Activated T-cell treated with anti-CD3 and anti-CD28 coated beads for 4 hours (primary cell): ENCODE data around the gene FAM111B.
A peak's percentile ranks its signal among the peaks of the same experiment; 100 is the strongest.
"Not testable (repeated sequence)": the region's sequence is repeated elsewhere in the genome, so short reads cannot be mapped to it uniquely, and the experiment has no call there.

Source experiments
- DNase-seq: peaks from one replicate; pipeline ENCODE4 v3.0.0-alpha.2; 2020

The FAM111B gene

DNA sequence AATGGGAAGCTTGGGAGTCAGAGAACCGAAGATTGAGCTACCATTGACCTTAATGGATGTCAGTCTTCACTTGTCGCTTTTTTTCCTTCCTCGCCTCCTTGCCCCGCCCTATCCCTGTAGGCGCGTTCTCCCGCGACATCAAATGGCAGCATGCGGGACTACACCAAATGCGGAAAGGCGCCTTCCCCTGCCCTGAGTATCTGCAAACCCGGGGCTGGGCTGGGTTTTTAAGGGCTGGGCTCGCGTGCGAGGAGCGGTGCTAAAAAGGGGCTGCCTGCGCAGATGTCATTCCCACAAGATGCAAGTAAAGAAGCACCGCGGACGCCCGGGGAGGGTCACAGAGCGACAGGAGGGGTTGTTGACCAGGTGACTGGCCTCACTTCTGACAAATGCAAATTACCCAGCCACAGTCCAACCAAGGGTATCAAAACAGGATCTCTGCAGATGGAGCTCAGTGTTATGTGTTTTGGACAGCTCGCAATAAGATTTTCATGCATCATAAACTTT, 4.7 kb upstream of the FAM111B start:
- peak; percentile 17 for DNase-seq

DNA sequence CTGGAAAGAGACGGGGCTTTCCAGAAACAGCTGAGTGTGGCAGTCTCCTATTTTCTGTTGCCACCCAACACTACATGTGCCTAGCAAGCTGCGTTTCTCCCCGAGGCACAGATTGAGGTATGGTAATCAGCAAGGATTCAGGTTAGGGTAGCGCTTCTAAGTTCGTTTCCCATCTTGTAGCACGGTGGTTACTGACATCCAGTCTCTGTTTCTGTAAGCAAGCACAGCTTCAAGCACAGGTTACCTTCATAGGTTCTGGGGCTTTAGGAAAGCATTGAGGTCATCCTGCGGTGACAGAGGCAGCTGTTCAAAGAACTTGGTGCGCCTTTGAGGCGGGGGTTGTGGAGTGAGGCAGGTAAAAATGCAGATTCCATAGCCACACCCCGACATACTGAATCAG, 684 bp downstream of the FAM111B start:
- not testable (repeated sequence) for DNase-seq

DNA sequence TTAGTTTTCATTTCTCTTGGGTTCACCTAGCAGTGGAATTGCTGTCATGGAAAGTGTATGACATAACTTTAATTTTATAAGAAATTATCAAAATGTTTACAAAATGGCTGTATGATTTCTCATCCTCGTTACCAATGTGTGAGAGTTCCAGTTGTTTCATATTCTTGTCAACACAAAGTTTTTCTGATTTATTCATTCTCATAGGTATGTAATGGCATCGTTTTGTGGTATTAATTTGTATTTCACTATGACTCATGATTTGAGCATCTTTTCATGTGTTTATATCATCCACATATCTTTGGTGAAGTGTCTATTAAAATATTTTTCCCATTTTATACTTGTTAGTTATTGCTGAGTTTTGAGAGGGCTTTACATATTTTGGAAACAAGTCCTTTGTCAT, 5.5 kb downstream of the FAM111B start:
- DNase-seq = no peak

DNA sequence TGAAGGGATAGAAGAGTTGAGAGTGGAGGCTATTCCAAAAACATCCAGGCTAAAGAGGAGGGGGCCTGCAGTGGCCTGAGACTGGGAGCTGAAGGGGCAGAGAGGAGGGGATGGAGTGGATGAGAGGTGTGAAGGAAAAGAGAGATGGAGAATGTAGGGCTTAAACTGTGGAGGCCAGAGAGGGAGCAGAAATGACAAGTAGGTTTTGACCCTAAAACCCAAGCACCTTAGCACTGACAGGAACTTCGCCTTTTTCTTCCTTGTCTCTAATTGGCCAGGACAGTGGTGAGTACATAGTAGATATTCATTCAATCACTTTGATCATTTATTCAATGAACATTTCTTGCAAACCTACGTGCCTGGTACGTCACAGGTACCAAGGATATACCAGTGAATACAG, 7.3 kb downstream of the FAM111B start:
- no peak for DNase-seq

DNA sequence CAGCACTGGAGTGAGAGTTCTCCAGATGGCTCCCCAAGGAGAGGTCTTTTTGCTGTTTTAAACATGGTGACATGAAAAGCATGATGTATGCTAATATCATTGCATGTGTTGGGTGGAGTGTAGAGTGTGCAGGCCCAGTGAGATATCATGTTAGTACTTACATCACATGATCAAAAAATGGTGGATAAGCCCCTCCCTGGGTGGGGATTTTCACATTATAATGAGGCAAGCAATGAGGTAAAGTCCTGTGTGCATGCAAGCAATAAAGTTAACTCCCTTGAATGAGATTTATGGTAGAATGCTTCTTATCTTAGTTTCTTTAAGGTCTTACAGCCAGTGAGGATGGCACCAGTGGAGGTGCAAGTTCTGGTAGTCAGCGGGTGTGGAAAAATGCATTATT, 8.5 kb downstream of the FAM111B start:
- no peak for DNase-seq

DNA sequence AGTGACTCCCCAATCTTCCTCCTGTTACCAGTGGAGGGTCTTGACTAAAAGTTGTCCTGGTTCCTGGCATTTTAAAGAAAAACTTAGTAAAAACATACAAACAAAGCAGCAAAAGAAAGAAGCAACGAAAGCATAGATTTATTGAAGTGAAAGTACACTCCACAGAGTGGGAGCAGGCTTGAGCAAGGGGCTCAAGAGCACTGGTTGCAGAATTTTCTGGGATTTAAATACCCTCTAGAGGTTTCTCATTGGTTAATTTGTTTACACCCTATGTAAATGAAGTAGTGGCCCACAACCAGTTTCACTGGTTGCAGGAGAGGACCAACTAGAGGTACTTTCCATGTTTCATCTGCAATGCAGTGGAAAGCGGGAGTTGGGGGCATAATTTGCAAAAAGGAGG, 10.7 kb downstream of the FAM111B start:
- DNase-seq = no peak

DNA sequence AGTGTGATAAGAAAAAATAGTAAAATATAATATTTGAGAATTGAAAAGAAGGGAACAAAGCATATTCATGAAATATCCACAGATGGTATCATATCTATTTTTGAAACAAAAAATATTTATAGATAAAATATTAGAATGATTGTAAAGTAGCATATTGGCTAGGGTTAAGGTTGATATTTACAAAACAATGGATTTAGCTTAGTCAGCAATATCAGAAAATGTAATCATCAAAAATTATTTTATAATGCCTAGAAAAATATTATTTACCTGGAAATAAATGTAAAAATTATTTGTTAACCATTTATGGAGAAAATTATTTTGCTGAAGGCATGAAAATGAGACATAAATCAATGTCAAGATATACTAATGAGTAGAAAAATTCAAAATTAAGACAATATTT, 12.8 kb downstream of the FAM111B start:
- no peak for DNase-seq

DNA sequence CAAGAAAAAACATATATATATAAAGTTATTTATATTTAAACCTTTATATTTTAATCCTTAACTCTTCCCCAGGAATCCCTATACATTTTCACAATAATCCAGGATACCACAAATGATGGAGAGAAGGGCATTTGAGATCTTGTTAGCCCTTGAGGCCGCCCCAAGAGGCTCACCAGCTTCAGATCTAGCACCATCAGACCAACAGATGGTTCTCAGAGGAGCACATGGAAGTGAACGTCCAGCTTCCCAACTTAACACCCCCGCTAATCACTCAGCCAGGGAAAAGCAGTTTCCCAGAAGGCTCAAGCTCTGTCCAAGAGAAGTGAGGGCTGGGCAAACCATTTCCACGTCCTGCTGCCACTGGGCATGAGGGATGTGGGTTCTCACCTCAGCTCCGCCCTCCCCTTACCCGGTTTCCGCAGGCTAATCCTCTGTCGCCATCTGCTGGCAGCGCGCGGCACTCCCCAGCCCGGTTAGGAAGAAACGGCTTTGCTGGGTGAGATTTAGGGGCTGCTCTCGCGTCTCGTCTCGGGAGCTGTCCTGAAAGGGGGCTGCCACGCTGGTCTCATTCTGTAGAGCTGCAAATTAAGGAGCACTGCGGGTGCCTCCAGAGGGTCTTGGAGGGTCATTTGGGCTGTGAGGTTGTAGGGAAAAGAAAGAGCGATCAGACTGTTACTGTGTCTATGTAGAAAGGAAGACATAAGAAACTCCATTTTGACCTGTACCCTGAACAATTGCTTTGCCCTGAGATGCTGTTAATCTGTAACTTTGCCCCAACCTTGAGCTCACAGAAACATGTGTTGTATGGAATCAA, 28.8 kb downstream of the FAM111B start:
- peak; percentile 86 for DNase-seq

DNA sequence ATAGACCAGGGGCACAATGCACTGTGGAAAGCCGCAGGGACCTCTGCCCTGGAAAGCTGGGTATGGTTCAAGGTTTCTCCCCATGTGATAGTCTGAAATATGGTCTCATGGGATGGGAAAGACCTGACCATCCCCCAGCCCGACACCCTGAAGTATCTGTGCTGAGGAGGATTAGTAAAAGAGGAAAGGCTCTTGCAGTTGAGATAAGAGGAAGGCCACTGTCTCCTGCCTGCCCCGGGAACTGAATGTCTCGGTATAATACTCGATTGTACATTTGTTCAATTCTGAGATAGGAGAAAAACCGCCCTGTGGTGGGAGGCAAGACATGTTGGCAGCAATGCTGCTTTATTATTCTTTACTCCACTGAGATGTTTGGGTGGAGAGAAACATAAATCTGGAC, 29.5 kb downstream of the FAM111B start:
- not testable (repeated sequence) for DNase-seq

DNA sequence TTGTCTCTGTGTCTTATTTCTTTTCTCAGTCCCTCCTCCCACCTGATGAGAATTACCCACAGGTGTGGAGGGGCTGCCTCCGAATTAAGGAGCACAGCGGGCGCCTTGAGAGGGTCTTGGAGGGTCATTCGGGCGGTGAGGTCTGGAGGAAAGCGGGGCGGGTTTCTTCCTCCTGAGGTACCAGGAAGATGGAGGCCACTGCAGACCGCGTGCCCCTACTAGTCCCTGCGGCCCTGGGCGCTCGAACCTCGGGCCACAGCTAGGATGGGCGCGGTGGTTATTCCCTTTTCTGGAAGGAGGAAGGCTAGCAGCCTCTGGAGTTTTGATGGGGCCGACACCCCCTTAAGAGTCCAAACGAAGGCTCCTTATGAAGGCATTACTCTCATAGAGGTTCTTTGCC, 30.2 kb downstream of the FAM111B start:
- no peak for DNase-seq

DNA sequence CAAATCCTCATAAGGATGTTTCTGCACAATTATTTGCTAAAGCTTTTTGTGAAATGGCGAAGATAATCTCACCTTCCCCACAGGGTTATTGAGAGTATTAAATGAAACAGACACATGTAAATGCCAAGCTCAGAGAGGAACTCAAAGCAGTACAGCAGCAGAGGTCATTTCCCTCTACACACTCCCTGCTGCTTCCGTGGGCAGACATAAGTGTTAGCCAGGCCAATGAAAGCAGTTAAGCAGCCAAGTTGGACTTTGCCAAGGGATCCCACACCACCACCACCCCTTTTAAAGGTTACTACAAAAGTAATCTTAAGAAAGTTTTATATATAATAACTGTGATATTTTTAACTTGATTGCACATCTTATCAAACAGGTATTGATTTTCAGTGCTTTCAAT, 31.6 kb downstream of the FAM111B start:
- no peak for DNase-seq

DNA sequence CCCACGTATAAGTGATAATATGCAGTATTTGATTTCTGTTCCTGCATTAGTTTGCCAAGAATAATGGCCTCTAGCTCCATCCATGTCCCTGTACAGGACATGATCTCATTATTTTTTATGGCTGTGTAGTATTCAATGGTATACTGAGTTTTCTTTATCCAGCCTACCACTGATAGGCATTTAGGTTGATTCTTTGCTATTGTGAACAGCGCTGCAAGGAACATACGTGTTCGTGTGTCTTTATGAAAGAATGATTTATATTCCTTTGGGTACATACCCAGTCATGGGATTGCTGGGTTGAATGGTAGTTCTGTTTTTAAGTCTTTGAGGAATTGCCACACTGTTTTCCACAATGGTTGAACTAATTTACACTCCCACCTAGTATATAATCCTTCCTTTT, 34.2 kb downstream of the FAM111B start:
- DNase-seq = no peak

DNA sequence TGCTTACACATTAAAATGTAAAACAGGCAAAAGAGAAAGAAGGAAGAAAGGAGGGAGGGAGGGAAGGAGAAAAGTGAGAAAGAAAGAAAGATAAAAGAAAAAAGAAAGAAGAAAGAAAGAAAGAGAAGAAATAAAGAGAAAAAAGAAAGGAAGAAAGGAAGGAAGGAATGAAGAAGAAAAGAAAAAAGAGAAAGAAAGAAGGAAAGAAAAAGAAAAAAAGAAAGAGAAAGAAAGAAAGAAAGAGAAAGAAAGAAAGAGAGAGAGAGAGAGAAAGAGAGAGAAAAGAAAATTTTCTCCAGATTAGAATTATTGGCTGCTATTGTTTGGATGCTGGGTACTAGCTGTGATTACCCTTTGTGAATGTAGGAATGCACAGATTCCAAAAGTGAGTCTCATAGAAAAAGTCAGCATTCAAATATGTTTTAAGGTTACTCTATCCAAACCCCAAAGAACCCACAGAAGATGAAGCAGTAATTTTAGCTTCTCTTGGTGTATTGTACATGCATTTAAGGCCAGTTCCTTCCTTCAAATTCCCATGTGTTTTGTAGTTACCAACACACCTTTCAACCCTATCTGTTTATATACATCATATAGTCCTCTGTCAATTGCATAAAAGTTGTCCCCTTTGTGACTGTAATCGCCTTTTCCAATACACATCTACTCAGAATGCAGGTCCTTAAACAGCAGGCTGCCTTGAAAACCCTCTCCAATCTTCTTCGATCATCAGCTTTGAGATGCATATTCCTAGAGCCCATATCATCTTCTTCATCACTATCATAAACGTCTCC, 34.8 kb downstream of the FAM111B start:
- DNase-seq = no peak

DNA sequence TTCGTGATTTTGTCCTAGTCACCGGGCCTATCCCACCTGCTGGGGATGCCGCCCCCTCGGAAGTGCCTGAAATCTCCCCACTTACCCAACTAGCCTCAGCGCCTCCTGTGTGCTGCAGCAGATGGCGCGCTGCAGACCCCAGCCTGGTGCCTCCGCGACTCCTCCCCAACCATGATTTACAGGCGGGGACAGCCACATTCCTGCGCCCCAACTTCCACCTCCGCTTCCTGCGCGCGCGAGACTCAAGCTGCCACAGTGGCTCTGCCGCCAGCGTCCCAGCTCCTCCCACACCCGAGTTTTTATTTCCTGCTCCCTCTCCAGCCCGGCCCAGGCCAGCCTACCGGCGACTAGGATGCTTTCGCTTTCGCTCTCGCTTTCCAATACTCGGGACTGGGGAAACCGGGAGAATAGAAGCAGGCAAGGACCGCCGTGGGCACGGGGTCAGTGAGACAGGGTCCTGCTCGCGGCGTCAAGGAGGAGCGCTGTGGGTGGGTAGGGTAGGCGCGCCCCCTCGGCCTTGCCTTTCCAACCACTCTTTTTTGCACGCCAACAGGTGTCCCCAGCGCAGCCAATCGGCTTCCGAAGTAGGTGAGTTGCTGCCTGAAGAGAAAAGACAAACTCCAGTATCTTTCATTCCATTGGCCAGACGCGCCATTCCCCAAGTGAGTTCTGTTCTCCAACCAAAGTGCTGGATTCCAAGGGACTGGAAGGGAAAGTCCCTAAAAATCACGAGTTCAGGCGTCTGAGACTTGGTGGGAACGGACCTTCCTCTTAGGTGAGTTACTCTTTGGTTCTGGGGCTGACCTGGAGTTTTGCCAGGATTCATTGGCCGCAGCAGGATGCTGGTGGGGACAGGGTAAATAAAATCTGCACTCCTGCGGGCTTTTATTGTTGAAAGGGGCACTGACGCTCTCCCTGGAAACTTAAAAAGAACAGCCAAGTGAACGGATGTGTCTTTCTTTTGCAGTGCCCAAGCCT, 35.8 kb downstream of the FAM111B start, which contains the start of gene FAM111A:
TSS of gene FAM111A (plus strand) at position 327 of the 978 bp plus-strand sequence. CDS start 6,017 bp downstream, outside the sequence.
- peak; percentile 69 for DNase-seq

DNA sequence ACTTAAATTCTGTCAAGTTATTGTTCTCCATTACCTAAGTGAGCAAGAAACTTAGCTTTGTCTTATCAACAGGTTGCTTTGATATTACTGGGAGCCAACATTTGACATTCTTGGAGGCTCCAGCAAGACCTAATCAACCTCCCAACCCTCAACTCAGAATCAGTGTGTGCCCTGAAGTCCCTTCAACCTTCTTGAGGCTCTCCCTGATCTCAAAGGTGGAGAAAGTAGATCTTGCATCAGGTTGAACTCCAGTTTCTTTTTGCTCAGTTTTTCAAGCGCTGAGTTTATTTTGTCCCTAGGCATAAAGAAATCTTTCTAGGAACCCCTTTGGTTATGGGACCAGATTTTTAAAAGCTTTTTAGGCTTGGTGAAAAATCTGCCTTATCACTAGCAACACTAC, 37.1 kb downstream of the FAM111B start:
- DNase-seq = no peak

DNA sequence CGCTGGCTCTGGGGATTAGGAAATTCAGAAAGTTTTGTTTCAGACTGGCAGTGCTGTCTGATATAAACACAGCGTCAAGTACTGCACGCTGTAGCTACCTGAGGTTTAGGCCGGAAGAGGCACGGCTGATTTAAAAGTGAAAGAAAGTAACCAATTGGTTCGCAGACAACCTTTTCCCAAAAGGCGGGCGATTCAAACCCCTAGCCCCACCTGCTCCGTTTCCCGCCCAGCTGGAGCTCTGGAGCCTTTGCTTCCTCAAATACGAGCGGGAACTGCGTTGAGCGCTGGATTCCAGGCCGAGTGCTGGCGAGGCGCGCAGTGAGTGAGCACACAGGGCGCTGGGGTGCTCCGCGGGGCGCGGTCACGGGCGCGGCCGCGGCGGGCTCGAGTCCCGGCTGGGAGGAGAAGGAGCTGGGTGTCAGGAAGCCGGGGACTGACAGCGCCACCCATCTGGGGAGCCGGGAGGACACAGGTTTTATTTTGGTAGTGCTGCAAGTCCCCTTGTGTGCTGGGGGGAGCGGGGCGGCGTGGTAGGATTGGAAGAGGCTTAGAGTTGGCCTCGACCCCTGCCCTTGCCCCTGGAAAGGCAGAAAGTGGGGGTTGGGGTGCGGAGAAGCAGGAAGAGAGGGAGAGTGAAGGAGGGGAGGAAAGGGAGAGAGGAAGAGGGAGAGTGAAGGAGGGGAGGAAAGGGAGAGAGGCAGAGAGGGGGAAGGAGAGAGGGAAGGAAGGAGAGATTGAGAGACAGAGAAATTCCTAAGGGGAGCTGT, 37.7 kb downstream of the FAM111B start:
- DNase-seq = peak; percentile 42

DNA sequence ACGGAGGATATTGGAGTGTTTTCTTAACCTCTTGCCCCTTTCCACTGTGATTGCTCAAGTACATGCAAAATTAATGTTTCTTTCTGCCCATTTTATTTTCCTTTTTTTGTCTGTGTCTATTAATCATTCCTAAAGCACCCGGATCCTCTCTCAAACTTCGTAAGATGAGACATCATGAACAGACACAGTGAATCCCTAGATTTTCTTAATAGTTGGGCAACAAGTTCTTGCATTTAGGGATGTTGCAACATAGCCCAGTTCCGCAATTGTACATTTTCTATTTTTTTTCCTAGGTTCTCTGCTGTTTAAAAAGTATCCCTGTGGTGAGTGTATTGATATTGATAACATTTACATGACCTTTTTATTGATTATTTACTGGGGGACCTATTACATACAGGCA, 38.5 kb downstream of the FAM111B start:
- DNase-seq = no peak

DNA sequence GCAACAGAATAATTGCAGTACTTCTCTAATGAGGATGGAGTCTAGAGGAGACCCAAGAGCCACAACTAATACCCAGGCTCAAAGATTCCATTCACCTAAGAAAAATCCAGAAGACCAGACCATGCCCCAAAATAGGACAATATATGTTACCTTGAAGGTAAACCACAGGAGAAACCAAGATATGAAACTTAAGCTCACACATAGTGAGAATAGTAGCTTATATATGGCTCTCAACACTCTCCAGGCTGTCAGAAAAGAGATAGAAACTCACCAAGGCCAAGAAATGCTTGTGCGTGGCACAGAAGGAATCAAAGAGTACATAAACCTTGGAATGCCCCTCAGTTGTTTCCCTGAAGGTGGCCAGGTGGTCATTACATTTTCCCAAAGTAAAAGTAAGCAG, 44.7 kb downstream of the FAM111B start:
- DNase-seq = no peak

DNA sequence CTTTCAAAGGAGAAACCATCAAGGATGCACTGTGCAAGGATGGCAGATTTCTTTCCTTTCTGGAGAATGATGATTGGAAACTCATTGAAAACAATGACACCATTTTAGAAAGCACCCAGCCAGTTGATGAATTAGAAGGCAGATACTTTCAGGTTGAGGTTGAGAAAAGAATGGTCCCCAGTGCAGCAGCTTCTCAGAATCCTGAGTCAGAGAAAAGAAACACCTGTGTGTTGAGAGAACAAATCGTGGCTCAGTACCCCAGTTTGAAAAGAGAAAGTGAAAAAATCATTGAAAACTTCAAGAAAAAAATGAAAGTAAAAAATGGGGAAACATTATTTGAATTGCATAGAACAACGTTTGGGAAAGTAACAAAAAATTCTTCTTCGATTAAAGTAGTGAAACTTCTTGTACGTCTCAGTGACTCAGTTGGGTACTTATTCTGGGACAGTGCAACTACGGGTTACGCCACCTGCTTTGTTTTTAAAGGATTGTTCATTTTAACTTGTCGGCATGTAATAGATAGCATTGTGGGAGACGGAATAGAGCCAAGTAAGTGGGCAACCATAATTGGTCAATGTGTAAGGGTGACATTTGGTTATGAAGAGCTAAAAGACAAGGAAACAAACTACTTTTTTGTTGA, 45.4 kb downstream of the FAM111B start:
- no peak for DNase-seq

DNA sequence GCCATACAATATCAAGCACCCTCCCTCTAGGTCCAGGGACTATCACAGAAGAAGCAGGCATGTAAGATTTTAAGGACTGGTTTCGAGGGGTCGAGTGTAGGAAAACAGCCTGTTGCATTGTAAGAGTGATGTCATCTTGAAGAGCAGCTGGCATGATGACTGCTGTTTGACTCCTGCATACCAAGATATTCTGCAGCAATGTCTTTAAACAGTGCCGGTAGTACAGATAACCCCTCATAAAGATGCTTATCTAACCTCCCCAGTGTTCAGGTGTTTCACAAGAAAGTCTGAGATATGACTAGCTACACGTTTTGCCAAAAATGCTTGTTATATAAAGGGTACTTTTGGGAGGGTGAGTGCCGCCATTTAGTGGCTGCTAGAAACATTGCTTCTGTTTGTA, 47.6 kb downstream of the FAM111B start:
- DNase-seq = no peak

DNA sequence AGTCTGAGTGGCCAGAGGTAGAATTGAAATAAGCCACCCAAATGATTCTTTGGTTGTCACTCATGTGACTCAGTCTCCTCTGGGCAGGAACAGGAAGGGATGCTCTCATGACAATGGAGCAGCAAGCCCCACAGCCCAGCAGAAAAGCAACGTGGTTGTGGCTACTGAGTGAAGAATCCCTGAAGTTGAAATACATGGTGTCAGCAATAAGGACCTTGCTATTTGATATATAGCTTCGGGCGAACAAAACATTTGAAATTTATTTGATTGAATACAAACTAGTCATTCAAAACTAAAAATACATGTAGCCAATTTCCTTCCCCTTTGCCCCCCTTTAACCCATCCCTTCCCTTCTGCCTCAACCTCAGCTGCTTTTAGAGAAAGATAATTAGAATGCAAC, 50.4 kb downstream of the FAM111B start:
- no peak for DNase-seq
